Left cardiac atrium (tissue), 4 donors: ENCODE results near the gene TEC. TPM values are rescaled to one million over a fixed set of nuclear protein-coding genes. Genes with fewer than 3 reads are reported as not detected.
"Not testable (repeated sequence)": the region's sequence is repeated elsewhere in the genome, so short reads cannot be mapped to it uniquely, and the experiment has no call there.

Experiments
- ATAC-seq, 2 donors: fragments of 200-7000 bp; cut with Tn5 transposase; one replicate each; pipeline ENCODE4 v1.9.1; 2020; ENCODE audit warnings: mild to moderate bottlenecking in 2 of 2, moderate library complexity in 2 of 2
- DNase-seq: peaks from one replicate; pipeline ENCODE4 v3.0.0-alpha.2; 2020
- intact Hi-C, 2 donors: fragments of 100-400 bp; cut with DNase I; formaldehyde crosslinking; loops; one replicate each; pipeline versions ENCODE4 v1.14.1 to v1.15.1; 2022 to 2023
- total RNA-seq, 2 donors: library from RNA; stranded (reverse); fragmentation: NEBNext Ultra II Directional; extraction: Animal tissue kit (Norgen Biotek cat#: 25700); gene quantifications; one replicate each; pipeline ENCODE4 v1.2.1, GENCODE V29; 2021
- donor health status: DM: no; HTN: yes; CAD: no.
- donor health status: DM: no; HTN: yes; CAD: no; lungs with severe emphysema.
- donor health status: DM: yes; HTN: yes; CAD: no.
- donor health status: Dilated cardiomyopathy.

Gene TEC
- total RNA-seq, 2 donors from 2014 or later = 1.8 to 2.3 TPM

DNA sequence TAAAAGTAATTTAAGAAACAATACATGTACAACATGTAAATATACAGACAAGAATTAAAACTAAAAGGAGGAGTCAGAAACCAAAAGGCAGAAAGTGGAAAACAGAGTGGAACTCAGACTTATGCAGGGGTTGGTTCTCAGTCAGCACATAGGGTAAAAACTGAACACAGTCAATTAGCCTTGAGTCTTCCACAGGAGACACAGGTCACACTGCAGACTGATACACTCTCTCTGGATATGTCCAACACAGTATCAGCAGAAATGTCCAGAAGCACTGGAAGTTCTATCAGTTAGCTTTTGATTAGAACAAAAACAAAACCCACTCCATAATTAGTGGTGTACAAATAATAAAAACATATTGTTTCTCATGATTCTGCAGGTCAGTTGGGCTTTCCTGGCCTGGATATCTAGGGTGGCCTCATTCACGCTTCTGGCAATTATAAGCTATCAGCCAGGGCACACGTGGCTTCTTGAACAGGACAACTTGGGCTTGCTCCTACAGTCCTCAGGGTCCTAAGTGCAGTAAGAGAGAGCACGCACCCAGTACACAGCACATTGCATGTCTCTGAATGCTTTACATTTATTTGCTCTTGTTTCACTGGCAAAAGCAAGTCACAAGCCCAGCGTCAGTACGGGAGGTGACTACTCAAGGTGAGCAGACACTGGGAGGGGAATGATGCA is 21.6 kb downstream of the TEC start:
- intact Hi-C loops = no loop called here
- DNase-seq (no peak), ATAC-seq (no peak)

DNA sequence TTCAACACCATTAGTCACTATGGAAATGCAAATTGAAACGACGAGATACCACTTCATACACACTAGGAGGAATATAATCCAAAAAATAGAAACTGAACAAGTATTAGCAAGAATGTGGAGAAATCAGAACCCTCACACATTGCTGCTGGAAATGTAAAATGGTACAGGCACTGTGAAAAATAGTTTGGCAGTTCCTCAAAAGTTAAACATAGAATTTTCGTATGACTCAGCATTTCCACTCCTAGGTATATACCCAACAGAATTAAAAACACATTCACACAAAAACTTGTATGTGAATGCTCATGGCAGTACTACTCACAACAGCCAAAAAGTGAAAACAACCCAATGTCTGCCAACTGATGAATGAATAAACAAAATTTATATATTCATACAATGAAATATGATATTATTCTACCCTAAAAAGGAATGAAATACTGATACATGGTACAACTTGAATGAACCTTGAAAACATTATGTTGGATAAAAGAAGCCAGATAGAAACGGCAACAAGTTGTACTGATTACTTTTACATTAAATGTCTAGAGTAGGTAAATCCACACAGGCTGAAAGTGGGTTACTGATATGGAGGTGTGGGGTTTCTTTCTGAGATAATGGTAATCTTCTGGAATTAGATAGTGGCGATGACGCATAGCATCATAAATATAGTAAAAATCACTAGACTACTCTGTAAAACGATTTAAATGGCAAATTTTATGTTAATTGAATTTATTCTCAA is 22.3 kb downstream of the TEC start:
- DNase-seq (no peak), ATAC-seq (peak in 1 of 2 donors; percentile 25)
- intact Hi-C loops = no loop called here

DNA sequence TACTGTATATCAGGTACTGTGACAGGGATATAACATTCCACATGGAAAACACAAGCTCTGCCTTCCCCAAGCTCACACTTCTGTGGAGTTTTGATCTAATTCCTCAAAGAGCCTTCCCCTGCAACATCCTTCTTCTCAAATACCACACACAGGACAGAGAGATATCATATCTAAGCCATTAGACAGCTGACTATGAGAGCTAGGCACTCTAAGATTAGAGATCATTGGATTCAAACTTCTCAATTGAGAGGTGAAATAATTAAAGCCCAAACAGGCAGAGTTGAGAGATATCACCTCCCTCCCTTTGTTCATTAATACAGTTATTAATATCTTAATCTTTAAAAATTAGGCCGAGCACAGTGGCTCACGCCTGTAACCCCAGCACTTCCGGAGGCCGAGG is 25.0 kb downstream of the TEC start:
- ATAC-seq (no peak), DNase-seq (no peak)
- intact Hi-C loops = no loop called here

DNA sequence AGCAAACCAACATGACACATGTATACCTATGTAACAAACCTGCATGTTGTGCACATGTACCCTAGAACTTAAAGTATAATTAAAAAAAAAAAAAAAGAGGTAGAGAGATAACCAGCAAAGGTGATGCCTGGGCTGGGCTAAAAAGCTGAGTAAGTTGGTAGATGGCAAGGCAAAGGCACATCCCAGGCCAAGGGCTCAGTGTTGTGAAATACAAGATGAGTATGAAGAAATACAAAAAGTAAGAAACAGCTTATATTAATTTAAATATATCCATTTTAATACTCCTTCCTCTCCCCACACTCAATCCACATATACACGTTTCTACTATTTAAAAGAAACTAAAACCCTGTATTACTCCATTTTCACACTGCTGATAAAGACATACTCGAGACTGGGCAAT is 25.8 kb downstream of the TEC start:
- ATAC-seq (no peak), DNase-seq (no peak)
- intact Hi-C loops = no loop called here

DNA sequence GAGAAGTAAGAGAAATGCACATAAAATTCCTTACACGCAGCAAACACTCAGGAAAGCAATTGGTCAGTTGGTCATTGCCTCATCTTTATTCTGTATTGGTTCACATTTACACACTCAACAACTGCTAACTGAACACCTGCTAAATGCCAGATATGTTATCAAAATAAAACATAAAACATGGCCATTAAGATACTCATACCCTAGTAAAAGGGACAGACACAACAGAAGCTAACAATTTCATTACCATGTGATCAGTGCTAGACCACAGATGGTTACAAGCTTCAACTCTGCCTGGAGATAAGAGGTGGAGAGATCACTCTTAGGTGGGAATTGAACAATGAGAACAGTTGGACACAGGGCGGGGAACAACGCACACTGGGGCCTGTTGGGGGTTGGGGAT is 26.2 kb downstream of the TEC start:
- intact Hi-C loops = no loop called here
- ATAC-seq = no peak
- no peak for DNase-seq

DNA sequence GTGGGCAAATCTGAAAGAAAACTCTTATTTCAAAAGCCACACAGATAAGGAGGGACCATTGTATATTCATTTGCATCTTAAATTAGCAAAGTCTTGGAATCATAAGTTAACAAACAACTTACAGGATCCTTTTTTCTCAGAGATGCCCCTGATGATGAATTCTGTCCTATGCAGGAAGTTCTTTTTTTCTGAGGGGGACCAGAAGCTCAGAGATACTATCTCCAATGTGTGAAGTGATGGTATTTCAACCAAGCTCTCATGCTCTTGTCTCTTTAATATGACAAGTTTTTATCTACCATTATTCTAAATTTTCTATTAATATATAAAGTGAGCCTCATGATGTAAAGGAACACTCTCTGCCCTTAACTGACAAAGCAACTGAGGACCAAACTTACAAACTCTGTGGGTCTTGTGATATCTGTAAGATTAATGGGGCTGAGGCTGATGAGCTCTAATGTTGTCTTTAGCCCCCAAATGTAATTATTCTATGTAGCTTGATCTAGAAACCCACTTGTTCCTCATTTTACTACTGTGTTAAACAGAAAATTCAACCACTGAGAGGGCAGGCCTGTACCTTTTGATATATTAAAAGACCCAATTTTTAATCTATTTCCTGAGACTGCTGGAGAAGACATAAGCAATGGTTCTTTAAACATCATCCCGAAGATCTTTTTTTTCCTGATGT is 27.0 kb downstream of the TEC start:
- ATAC-seq (no peak), DNase-seq (no peak)
- intact Hi-C loops = no loop called here

DNA sequence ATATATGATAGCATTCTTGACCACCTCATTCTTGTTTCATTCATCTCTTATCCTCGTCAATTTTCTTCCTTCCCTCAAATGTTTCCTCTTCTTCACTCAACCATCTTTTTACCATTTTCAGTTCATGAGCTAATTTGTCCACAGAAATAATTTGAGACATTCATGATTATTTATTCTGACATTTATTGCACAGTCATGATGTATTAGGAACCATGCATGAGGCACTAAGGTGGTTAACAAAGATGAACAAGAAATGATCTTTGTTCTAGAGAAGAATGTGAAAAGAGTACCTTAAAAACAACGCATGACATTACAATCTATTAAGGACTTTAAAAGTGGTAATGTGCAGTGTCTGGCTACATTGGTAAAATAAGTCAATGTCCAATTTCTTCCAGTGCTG is 27.9 kb downstream of the TEC start:
- ATAC-seq (no peak), DNase-seq (no peak)
- intact Hi-C loops = no loop called here

DNA sequence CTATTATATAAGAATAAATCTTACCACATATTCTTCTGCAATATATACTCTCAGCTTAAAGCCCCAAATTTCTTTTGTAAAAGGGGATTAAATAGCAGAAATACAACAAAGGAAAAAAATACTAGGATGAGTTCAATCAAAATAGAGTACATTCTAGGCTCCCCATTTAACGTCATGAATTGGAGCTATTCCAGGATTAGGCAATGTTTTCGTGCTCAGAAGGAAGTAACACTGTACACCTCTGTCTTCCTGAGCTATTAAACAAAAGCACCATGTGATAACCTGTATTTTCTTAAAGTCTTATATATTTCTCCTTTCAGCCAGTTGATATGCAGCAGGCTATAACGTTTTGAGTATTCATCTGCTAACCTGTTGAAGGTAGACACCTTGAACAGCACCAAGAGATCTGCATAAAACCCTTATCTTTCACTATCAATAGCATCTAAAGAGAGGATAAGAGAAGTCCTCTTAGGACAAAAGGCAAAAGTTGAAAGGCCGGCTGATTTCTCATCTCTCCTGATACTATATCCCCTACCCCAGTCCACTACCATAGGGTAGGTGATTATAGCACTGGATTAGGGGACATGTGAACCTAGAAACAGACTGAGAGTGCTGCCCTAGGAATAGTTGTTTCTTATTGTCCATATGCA is 31.5 kb downstream of the TEC start:
- ATAC-seq (peak in 1 of 2 donors; percentile 65), DNase-seq (no peak)

DNA sequence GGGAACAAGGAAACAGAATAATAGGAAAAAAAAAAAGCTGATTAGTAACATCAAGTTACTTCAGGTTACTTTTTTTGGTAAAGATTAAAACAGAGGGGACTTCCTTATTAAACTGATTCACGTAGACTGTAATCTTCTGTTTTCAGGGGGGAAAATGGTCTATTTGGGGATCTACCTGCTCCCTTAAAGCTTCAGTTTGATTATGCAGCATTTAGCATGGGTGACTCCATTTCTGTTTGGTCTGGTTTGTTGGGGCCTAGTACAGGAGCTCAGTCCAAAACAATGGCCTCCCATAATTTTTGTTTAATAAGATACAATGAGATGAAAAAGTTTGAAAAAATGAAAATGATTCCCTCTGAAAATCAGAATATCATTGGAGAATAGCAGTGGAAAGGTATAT is 34.6 kb downstream of the TEC start:
- intact Hi-C loops = no loop called here
- ATAC-seq (no peak), DNase-seq (no peak)

More for the DNA sequence above, 31.5 kb downstream of the TEC start:
- intact Hi-C loops = no loop called here

DNA sequence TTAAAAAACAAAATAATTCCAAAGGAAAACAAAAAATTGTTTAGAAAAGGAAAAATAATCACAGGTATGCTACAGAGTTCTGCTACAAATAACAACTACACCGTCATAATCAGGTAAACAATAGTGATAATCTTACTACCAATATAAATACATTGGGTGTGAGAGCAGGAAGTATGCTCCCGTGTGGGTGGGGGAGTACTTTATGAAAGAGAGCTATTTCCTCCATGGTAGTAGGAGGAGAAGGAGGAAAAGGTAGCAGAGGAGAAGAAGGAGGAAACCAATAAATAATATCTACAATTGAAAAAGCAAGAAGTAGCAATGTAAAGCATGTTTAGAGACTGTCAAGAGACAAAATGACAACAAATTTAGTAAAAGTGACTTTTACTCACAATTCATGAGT is 35.1 kb downstream of the TEC start:
- ATAC-seq (no peak), DNase-seq (no peak)
- intact Hi-C loops = no loop called here

DNA sequence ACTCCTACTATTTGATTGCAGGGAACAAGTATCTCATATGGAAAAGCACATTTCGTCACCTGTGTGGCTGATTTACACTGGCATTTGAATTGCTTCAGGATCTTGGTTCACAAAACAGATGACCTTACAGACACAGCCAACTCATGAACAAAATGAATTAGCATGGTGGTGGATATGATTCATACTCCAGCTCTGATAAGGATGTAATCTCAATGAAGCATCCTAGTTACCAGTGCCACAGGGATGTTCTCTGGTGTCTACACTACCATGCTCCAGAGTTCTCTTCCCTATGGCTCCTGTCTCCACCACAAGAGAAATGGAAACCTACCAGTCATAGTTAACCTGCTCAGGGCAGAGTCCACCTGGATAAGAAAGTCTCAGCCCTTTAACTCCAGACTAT is 40.7 kb downstream of the TEC start:
- no peak for DNase-seq
- intact Hi-C loops = no loop called here
- ATAC-seq = peak in 1 of 2 donors; percentile 81

DNA sequence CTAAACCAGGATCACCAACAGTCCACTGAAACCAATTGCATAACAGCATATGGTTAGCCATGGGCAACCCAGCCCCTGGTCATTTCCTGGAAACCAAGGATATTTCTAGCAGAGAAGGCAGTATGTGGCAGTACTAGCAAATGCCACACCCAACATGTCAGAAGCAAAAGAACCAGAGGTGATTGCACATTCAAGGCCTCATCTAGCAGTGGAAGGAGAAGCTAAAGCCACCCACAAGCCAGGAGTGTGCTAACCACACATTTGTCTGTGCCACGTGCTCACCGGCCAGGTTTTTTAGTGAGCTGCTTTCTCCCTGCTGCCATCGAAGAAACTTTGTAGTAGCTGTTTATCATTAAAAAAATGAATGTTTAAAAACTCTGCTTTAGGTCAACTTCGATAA is 42.0 kb downstream of the TEC start:
- DNase-seq = no peak
- no peak for ATAC-seq
- intact Hi-C loops = no loop called here

DNA sequence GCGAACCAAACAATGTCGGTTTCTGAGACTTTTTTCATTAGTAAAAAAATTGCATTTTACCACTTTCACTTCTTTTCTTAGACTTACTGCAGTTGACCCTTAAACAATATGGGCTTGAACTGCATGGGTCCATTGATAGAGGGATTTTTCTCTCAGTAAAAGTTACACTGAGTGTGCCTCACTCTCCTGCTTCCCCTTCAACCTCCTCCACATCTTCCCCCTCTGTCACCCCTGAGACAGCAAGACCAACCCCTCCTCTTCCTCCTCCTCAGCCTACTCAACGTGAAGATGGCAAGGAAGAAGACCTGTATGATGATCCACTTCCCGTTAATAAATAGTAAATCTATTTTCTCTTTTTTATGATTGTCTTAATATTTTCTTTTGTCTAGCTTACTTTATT is 43.4 kb downstream of the TEC start:
- intact Hi-C loops = no loop called here
- DNase-seq (no peak), ATAC-seq (no peak)

DNA sequence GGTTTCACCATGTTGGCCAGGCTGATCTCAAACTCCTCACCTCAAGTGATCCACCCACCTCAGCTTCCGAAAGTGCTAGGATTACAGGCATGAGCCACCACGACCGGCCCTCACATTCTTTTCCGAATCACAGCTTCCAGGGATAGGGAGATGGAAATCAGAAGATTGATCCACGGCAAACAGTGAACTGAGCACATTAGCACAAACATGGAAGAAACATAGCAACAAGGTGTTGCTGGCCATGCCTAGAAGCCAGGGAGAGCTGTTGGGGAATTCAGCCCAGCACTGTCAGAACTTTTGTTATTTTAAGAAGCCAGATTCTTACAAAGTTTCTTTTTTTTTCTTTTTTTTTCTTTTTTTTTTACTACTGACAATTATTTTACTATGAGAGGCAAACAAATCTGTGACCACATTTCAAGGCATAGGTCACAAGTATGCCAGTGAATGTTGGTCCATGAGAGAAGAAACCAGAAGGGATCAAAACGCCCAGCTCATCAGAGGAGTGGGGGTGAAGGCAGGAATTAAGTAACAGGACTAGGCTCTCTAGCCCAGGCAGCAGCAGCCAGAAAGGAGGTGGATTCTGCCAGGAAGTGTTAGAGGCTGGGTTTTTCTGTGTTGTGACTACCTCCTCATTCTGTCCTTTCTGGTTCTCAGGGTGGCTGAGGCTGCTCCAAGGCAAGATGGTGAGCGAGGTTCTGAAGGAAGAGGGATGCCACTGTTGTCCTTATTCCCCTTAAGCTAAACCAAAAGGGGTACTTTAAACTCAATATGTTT is 44.1 kb downstream of the TEC start:
- DNase-seq = no peak
- intact Hi-C loops = no loop called here
- ATAC-seq = no peak

DNA sequence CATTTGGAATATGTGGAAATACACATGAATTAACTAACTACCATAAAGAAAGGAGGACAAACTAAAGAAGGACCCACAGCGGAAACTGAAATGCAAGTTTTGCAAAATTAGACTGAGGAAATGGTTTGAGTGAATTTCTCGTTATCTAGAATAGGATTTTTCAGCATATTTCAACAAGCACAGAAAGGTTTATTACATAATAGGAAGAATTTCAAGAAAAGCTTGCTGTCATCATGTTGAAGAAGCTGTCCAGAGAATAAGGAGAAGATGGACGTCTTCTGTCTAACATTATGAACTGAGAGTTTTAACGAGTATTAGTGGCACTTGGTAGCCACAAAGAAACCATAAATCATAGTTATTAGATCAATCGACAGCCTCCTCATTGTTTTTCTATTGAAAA is 45.0 kb downstream of the TEC start:
- ATAC-seq = no peak

DNA sequence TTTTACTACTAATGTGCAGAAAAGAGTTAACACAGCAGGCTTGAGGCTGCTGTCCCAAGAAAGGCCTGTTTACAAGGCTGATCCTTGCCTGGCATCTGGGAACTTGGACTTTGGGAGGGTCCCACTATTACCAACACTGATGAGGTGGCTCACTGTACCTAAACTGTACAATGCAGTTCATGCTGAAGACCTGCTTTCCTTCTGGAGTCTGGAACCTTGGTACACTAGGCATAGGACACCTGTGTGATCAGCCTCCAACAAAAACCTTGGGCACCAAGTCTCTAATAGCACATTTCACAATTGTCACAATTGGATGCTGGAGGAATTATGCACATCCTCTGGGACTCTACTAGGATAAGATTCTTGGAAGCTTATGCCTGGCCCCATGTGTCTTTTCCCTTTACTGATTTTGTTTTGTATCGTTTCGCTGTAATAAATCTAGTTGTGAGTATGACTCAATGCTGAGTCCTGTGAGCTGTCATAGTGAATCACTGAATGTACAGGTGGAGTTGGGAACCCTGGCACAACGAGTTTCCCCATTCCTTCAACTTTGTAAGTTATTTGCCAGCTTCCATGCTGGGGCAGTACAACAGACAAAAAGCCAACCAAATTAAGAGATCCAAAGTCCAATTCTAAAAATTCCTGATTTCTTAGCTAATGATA is 45.9 kb downstream of the TEC start:
- ATAC-seq = no peak
- intact Hi-C loops = no loop called here
- DNase-seq = no peak

More for the DNA sequence above, 45.0 kb downstream of the TEC start:
- DNase-seq = no peak
- intact Hi-C loops = no loop called here

DNA sequence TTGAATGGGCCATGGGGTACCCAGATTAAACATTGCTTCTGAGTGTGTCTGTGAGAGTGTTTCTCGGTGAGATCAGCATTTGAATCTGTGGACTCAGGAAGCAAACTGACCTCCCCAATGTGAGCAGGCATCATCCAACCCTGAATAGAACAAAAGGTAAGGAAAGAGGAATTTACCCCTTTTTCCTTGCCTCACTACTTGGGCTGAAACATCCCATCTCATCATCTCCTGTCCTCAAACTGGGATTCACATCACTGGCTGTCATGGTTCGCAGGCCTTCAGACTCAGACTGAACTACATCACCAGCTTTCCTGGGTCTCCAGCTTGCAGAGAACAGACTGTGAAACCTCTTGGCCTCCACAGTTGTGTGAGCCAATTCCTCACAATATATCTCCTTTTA is 47.1 kb downstream of the TEC start:
- DNase-seq = no peak
- no peak for ATAC-seq
- intact Hi-C loops = no loop called here

DNA sequence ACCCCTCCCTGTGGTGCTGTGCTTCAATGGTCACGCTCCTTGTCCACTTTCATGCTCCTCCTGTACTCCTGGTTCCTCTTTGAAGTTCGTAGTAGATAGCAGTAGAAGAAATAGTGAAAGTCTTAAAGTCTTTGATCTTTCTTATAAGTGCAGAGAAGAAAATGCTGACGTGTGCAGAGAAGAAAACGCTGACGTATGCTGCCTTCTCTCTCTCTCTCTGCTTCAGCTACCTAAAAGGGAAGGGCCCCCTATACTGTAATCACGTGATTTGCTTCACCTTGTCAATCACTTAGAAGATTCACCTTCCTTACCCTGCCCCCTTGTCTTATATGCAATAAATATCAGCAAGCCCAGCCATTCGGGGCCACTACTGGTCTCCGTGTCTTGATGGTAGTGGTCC is 50.2 kb downstream of the TEC start:
- intact Hi-C loops, DNase-seq, ATAC-seq: not testable (repeated sequence)

DNA sequence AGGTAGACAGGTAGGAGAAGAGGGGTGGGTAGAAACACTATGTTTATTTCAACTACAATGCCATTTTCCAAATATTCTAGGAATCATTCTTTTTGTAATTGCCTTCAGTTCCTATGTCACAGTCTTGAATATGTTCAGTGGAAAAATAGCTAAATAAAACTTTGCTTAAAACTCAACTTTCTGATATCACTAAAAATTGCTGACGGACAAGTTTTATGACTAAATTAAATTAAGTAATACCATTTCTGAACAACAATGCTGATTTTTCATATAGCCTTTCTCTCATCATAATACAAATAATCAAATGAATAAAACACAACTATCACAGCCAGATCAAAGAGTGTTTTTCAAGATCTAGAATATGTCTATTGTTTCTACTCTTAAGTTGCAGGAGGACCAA is 53.1 kb downstream of the TEC start:
- DNase-seq = no peak
- ATAC-seq = no peak
- intact Hi-C loops = no loop called here
